GM12873 (cell line): Measurements from ENCODE around the gene PDGFRB.

Experiments
- CTCF ChIP-seq: IDR thresholded peaks from 2 replicates; pipeline ENCODE4 v1.5.1; 2012; ENCODE audit warnings: low read depth, mild to moderate bottlenecking, moderate library complexity, low read length, control low read depth; ENCODE audit not compliant: insufficient read depth; ENCODE audit errors: missing control alignments

Gene PDGFRB

GRCh38 chr5:150114773-150115408 lies 40.8 kb downstream of the PDGFRB start:
- TF ChIP-seq CTCF = no peak

GRCh38 chr5:150114102-150114641 lies 41.5 kb downstream of the PDGFRB start:
- no peak for TF ChIP-seq CTCF

GRCh38 chr5:150113047-150113744 lies 42.4 kb downstream of the PDGFRB start:
- TF ChIP-seq CTCF = no peak

GRCh38 chr5:150112201-150113046 lies 43.2 kb downstream of the PDGFRB start:
- TF ChIP-seq CTCF = no peak

GRCh38 chr5:150111122-150111521 lies 44.5 kb downstream of the PDGFRB start:
- no peak for TF ChIP-seq CTCF

GRCh38 chr5:150109921-150110320 lies 45.7 kb downstream of the PDGFRB start:
- no peak for TF ChIP-seq CTCF
